Endothelial cell of umbilical vein (primary cell): ENCODE results near the gene MAP6.

Experiments
- CTCF ChIP-seq, 2 donors: IDR thresholded peaks; 1 replicate in 1 of 2; 2 replicates in 1 of 2; pipeline ENCODE4 v1.5.1; 2011; ENCODE audit warnings: low read length in 2 of 2, mild to moderate bottlenecking in 2 of 2, moderate library complexity in 2 of 2, control low read depth in 1 of 2, inconsistent platforms in 1 of 2, low read depth in 1 of 2; ENCODE audit not compliant: insufficient read depth in 1 of 2; ENCODE audit errors: extremely low read depth in 1 of 2
- POLR2A ChIP-seq: IDR thresholded peaks from 2 replicates; pipeline ENCODE4 v1.6.1; 2012; ENCODE audit warnings: low read depth, mild to moderate bottlenecking, control low read depth, low read length
- POLR2AphosphoS5 ChIP-seq: IDR thresholded peaks from 2 replicates; pipeline ENCODE4 v1.6.1; 2012; ENCODE audit warnings: low read depth, mild to moderate bottlenecking, control low read depth, low read length, moderate library complexity; ENCODE audit not compliant: insufficient read depth

- TF ChIP-seq POLR2AphosphoS5: no peak
- no peak for TF ChIP-seq CTCF (IDR thresholded peaks at IDR 0.05; ENCODE audit: extremely low read depth in 1 of 2, insufficient read depth in 1 of 2, low read depth in 1 of 2, low read length in 2 of 2)
- TF ChIP-seq POLR2A: no peak
Measured at GRCh38 chr11:75591371-75591770, 77.5 kb downstream of the MAP6 start.
